MG63 (cell line): ENCODE results near the gene ZNF385A. TPM values are rescaled to one million over a fixed set of nuclear protein-coding genes. Genes with fewer than 3 reads are reported as not detected.
"Not testable (repeated sequence)": the region's sequence is repeated elsewhere in the genome, so short reads cannot be mapped to it uniquely, and the experiment has no call there.

Source experiments
- DNase-seq: peaks from one replicate; pipeline ENCODE4 v3.0.0-alpha.2; 2020
- H3K27me3 ChIP-seq: fragments of 250-450 bp; sonication (Bioruptor Pico); 2 replicates; pipeline ENCODE4 v1.5.1; 2020; ENCODE audit warnings: mild to moderate bottlenecking, moderate library complexity
- H3K36me3 ChIP-seq: fragments of 250-450 bp; sonication (Bioruptor Pico); 2 replicates; pipeline ENCODE4 v1.5.1; 2020; ENCODE audit warnings: mild to moderate bottlenecking, moderate library complexity
- H3K4me3 ChIP-seq: fragments of 250-450 bp; sonication (Bioruptor Pico); 2 replicates; pipeline ENCODE4 v1.5.1; 2020; ENCODE audit warnings: mild to moderate bottlenecking, moderate library complexity
- H3K9me3 ChIP-seq: fragments of 250-450 bp; sonication (Bioruptor Pico); 2 replicates; pipeline ENCODE4 v1.5.1; 2020; ENCODE audit warnings: mild to moderate bottlenecking, moderate library complexity
- total RNA-seq: library from RNA; depleted of rRNA; stranded (reverse); fragments of >200 nt; shearing (Covaris generic); gene quantifications from 2 replicates; pipeline ENCODE4 v1.2.3, GENCODE V29; 2014; ENCODE audit warnings: low replicate concordance; rRNA removed

The ZNF385A gene
- total RNA-seq, 1 experiment from 2014 or later = 0.89 TPM

DNA sequence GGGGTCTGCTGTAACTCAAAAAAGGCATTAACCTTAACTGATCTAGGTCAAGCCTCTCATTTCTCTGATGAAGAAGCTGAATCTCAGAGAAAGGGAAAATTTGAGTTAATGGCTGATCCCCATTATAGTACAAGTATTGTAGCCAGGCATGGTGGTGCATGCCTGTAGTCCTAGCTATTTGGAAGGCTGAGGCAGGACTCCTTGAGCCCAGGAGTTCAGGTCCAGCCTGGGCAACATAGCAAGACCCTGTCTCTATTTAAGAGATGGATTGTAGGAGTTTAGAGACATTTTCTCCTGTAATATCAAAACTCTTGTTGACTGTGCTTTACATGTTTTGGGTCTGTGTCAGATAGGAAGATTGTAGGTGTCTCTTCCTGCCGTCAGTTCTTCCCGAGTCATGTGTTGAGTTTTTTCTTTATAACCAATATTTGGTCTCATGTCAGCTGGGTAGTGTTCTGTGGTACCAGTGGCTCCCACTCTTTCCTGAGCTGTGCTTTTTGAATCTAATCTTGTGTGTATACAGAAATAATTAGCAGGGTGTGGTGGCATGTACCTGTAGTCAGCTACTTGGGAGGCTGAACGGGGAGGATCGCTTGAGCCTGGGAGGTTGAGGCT lies 51.0 kb downstream of the ZNF385A start:
- Histone ChIP-seq H3K36me3 (peaks cover 53% of the 10 kb centered on the region), H3K4me3 (no peak overlapping the region), H3K27me3 (no peaks in the 10 kb centered on the region), H3K9me3 (no peaks in the 10 kb centered on the region)
- DNase-seq = no peak

DNA sequence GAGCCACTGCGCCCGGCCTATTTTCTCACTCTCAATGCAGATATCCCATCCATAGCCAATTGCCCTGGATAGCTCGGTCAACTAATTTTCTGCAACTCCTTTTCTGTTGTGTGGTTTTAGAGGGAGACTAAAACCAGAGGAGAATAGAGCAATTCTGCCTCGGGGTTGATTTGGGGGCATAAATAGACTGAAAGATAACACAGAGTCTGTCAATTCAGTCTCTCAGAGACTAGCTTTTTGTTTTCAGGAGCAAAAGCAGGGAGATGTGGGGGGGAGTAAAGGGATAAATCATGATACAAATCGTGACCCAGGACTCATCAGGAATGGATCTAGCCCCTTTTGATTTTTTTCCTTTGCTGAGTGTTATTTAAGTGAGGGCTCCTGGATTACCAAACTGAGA lies 53.1 kb downstream of the ZNF385A start:
- DNase-seq = no peak
- no peaks in the 10 kb centered on the region for H3K9me3 ChIP-seq
- H3K4me3 ChIP-seq = no peak overlapping the region
- H3K36me3 ChIP-seq = peaks cover 60% of the 10 kb centered on the region
- no peaks in the 10 kb centered on the region for H3K27me3 ChIP-seq

DNA sequence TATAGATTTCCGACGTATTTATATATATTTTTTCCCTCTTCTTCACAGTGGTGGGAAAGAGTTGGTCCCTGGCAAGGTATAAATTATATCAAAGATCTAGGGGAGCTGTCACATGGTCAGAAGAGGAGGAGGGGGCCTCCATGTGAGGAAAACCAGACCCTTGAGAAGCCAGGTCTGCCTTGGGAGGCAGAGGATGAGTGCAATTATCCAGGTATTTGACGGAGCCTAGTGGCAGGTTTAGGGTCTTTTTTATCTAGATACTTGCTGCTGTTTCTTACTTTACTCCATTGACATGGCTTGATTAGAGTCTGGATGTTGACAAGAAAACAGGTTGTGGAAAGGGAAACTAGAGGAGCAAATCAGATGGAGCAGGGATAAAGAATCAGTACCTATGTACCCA lies 54.1 kb downstream of the ZNF385A start:
- Histone ChIP-seq H3K36me3 (peaks cover 57% of the 10 kb centered on the region), H3K27me3 (no peaks in the 10 kb centered on the region), H3K9me3 (no peaks in the 10 kb centered on the region), H3K4me3 (no peak overlapping the region)
- no peak for DNase-seq

DNA sequence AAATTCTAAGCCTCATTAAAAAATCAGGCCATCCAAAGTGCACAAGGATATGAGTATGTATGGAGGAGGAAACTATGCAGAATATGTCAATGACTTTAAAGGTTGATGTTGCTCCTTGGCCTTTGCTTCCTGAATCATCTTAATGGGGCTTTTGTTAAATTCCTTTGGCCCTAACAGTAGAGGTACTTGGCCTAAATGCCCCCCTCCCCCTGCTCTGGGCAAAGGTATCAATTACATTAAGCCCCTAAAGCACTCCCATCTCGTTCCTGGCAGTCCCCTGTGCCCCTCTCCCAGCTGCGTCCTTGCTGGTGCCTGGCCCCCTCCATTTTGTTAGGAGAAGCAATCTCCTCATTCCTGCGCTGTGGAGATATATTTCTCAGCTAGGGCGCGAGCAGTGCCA lies 54.8 kb downstream of the ZNF385A start:
- Histone ChIP-seq H3K36me3 (peaks cover 55% of the 10 kb centered on the region), H3K4me3 (no peak overlapping the region), H3K9me3 (no peaks in the 10 kb centered on the region), H3K27me3 (no peaks in the 10 kb centered on the region)
- no peak for DNase-seq

DNA sequence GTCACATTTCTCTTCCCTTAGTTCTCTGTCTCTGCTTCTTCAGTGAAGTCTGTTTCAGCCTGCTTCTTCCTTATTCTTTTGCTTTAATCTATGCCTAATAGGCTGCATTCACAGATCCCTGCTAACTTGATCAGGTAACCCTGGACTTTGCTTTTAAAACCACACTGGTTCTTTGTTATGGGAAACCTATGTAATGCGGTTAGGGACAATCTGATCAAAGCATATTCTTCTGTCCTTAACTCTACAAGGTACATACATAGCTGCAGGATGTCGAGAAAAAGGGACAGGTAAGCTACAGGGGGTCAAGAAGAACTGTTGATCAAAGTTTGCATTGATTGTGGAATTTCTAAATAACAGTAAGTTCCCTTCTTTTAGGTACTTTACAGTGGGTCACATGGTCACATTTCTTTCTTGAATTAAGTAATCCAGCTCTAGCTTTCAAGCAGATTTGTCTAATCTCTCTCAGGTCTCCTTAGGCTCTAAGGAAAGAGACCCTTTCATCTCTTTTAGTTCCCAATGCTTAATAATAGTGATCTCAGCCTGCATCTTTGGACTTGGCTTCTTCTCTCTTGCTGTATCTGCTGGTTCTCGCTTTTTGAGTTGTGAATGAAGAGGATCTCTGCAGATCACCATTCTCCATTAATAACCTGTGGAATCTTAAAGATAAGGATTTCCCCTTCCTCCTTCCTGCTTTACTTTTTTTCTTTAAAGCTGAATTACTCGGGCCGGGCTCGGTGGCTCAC lies 55.8 kb downstream of the ZNF385A start:
- Histone ChIP-seq H3K27me3 (no peaks in the 10 kb centered on the region), H3K9me3 (no peaks in the 10 kb centered on the region), H3K36me3 (peaks cover 55% of the 10 kb centered on the region), H3K4me3 (no peak overlapping the region)
- DNase-seq = no peak

DNA sequence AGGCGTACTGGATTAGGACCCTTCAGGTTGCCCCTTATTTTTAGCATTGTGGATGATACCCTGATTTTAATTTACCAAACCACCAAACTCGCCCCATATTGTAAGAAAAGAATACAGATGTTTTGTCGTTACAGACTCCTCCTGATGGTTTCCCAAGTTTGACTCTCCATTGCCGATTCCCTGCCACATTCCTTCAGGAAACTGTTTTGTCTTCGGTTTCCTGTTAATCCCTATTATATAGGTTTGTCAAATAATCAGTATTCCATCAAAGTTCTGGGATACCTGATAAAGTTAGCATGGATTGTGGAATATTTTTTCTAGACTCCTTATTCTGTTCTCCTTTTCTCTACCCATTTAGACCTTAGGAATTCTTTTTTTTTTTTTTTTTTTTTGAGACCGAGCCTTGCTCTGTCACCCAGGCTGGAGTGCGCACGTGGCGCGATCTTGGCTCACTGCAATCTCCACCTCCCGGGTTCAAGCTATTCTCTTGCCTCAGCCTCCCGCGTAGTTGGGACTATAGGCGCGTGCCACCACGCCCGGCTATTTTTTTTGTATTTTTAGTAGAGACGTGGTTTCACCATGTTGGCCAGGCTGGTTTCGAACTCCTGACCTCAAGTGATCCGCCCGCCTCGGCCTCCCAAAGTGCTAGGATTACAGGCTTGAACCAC lies 59.0 kb downstream of the ZNF385A start:
- Histone ChIP-seq H3K36me3 (peaks cover 33% of the 10 kb centered on the region), H3K4me3 (peak overlapping the region; percentile 91)
- not testable (repeated sequence) for H3K9me3 ChIP-seq, H3K27me3 ChIP-seq
- peak; percentile 53 for DNase-seq

DNA sequence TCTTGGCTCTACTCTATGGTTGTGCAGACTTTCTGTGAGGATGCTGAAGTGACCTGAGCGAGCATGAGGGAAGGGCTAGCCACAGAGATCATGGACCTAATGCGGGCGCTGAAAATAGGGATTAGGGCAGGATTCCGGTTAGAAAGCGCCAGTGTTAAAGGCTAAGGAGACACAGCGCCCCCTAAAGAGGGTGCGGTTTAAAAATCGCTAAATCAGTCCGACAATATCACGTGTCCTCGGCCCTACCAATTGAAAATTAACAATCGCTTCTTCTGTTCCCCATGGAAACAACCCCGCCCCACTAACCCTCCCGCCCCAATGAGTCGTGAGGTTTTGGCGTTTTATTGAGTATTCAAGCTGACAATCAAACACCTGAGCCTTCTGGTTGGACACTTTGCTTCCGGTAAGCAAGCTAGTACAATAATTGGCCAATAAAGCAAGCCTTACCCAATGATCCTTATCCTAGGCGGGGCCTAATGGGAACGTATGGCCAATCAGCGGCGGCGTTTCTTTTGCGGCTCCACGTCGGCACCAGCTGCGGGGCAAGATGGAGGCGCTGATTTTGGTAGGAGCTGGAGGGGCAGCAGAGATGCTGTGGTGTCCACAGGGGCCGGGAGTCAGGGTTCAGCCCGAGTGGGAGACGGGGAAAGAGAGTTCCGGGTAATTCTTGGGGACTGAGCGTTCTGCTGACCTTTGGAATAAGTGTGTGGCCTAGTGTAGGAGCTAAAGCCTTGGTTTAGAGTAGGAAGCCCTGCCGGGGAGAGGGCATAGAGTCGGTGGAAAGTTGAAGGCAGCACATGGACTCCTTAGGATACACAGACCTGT lies 59.7 kb downstream of the ZNF385A start, which contains the start of gene COPZ1:
COPZ1 (plus strand) TSS at position 515 of the 825 bp plus-strand sequence; CDS start at position 548, 33 bp downstream.
- DNase-seq = peak; percentile 96
- peaks cover 26% of the 10 kb centered on the region for H3K36me3 ChIP-seq

DNA sequence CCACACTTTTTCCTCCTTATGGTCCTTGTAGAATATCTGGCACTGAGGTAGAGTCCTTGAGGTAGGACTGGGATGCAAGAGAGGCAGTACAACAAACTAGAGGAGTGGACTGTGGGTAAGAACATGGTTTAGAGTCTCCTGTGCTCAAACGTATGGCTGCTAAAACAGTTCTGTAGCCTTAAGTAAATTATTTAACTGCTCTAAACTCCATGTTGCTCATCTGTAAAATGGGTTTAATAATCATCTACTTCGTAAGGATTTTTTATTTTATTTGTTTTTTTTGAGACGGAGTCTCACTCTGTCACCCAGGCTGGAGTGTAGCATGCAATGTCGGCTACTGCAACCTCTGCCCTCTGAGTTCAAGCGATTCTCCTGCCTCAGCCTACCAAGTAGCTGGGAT lies 63.2 kb downstream of the ZNF385A start:
- Histone ChIP-seq H3K9me3 (no peaks in the 10 kb centered on the region), H3K36me3 (peaks cover 3% of the 10 kb centered on the region), H3K27me3 (no peaks in the 10 kb centered on the region), H3K4me3 (no peak overlapping the region)
- DNase-seq = no peak

More for the DNA sequence above, 59.7 kb downstream of the ZNF385A start, which contains the start of gene COPZ1:
- Histone ChIP-seq H3K27me3 (no peaks in the 10 kb centered on the region), H3K9me3 (no peaks in the 10 kb centered on the region), H3K4me3 (peak within 1 kb of the TSS; percentile 91)

Other genes starting within 250 kb of the ZNF385A start
- gene SMUG1, start 195.7 kb downstream of the ZNF385A start, total RNA-seq = 33.1 and 48.3 TPM in 2 replicates
- 20.5 and 26.6 TPM in 2 replicates for gene CBX5, start 104.6 kb downstream of the ZNF385A start, total RNA-seq
- gene HNRNPA1, start 104.0 kb downstream of the ZNF385A start, total RNA-seq = 84.7 and 146 TPM in 2 replicates
- gene NFE2, start 83.7 kb downstream of the ZNF385A start, total RNA-seq = 0.13 TPM in 1 of 2 replicates, not detected in the other
- gene COPZ1, start 59.6 kb downstream of the ZNF385A start, total RNA-seq = 243 and 381 TPM in 2 replicates
- gene GPR84, start 20.2 kb downstream of the ZNF385A start, total RNA-seq = not detected in 2 replicates
- 74.3 and 91.5 TPM in 2 replicates for gene ITGA5, start 34.5 kb upstream of the ZNF385A start, total RNA-seq
- not detected in 2 replicates for gene GTSF1, start 88.9 kb upstream of the ZNF385A start, total RNA-seq
- 0.07 and 0.23 TPM in 2 replicates for gene NCKAP1L, start 113.0 kb upstream of the ZNF385A start, total RNA-seq
- gene PDE1B, start 164.9 kb upstream of the ZNF385A start, total RNA-seq = not detected in 2 replicates
- not detected in 2 replicates for gene PPP1R1A, start 203.9 kb upstream of the ZNF385A start, total RNA-seq